ENCODE data around the gene IL10RA. TPM values are rescaled to one million over a fixed set of nuclear protein-coding genes. Genes with fewer than 3 reads are reported as not detected.

IL10RA gene
- total RNA-seq, 1 donor from 2014 or later: 5.0 TPM

GRCh38 chr11:118045191-118045590 is 59.0 kb downstream of the IL10RA start:
- no peaks in the 10 kb centered on the region for H3K9me3 ChIP-seq (replicated peaks)
- no peak overlapping the region for H3K4me3 ChIP-seq
- TF ChIP-seq CTCF (IDR thresholded peaks at IDR 0.05; ENCODE audit: borderline replicate concordance): no peak
- no peak overlapping the region for H3K27ac ChIP-seq (replicated peaks)
- H3K27me3 ChIP-seq (ENCODE audit: low read depth): peaks cover 13% of the 10 kb centered on the region
- no peak for DNase-seq
- peaks cover 6% of the 10 kb centered on the region for H3K4me1 ChIP-seq
- intact Hi-C loops (cut with micrococcal nuclease): no loop called here
- no peaks in the 10 kb centered on the region for H3K36me3 ChIP-seq

DNA sequence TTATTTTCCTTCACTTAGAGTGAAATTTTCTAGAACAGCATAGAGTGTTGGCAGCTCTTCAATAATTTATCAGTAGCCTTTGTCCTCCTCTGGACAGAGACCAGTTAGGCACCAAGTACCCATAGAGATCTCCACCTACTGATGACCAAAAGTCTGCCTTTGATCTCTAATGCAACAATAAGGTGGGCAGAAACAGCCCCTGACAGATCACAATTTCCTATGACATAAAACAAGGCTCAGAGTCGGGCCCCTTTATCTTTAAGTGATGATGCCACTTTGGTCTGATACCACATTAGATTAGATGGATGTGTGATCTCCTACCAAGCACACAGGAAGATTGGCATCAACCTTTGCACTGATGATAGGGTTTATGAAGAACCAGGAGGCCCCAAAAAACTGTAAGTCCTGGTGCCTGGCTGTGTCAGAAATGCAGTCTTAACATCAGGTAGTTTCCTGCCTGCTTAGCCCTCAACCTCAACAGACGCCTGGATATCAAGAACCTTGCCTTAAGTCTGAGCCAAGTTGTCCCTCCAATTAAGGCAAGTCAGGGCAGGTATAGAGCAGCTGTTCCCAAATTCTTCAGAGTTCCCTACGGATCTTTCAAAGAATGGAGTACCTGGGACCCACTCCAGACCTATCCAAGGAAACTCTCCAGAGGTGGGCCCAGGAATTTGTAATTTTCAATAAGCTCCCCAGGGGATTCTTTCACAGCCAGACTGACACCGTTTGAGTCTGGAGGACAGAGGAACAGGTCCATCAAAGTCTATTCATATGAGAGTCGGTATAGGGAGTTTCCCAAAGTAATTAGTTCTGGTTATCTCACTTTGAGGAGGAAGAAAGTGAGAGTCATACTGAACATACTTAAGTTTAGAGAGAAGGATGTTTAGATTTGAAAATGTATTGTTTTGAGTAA is 60.1 kb downstream of the IL10RA start:
- intact Hi-C loops (cut with micrococcal nuclease): no loop called here
- no peak for DNase-seq
- Histone ChIP-seq H3K4me3 (no peak overlapping the region), H3K4me1 (peaks cover 6% of the 10 kb centered on the region), H3K27me3 (ENCODE audit: low read depth) (peaks cover 13% of the 10 kb centered on the region), H3K27ac (replicated peaks) (no peak overlapping the region), H3K36me3 (no peaks in the 10 kb centered on the region), H3K9me3 (replicated peaks) (no peaks in the 10 kb centered on the region)
- no peak for TF ChIP-seq CTCF (IDR thresholded peaks at IDR 0.05; ENCODE audit: borderline replicate concordance)

DNA sequence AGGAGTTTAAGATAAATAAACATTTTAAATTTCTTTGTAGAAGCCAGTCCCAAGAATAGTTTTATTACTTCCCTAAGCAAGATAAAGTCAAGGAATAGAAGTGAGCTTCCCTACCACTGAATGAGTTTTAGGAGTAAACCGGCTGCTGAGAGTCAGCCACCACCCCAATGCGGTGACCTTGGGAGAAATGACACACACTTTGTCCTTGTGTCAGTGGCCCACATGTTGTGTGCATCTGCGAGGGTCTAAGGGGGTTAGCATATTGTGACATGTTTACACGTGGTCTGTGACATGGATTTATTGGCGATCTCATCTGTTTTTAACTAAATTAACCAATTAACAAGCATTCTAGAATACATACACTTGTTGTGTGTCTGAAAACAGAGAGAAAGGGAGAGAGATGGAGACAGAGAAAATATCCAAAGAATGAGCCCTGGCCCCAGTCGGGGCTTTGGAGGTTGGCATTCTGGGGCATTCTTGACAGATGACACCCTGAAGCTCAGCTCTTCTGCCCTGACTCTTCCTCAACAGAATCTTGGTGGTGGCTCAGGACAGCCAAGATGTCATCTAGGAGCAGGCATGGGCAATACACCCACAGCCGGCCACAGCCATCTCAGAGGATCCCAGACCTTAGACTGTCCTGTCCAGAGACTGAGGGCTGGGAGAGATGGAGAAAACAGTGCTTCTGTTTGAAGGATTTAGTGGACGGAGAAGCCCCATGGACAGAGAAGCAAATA is 60.9 kb downstream of the IL10RA start:
- no peak for TF ChIP-seq CTCF (IDR thresholded peaks at IDR 0.05; ENCODE audit: borderline replicate concordance)
- no peak for DNase-seq
- Histone ChIP-seq H3K27me3 (ENCODE audit: low read depth) (peaks cover 9% of the 10 kb centered on the region), H3K27ac (replicated peaks) (no peak overlapping the region), H3K9me3 (replicated peaks) (no peaks in the 10 kb centered on the region), H3K4me1 (peaks cover 6% of the 10 kb centered on the region), H3K36me3 (no peaks in the 10 kb centered on the region), H3K4me3 (no peak overlapping the region)
- intact Hi-C loops (cut with micrococcal nuclease): no loop called here

DNA sequence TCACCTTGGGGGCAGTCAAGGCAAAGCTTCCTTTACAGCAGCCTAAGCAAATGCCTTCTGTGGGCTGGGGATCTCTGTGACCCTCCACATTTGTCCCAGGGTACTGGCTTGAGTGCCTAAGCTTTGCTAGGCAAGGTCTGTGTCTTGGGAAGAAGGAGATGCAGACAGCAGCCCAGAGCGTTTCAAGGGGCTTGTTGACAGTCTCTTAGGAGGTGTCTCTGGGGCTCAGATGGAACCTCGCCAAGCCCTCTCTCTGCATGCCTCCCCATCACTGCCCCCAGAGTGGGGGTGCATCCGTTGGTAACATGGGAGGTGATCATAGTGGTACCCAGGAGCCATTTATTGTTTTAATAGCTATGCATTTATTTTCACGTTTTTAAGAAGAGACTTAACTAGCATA is 61.6 kb downstream of the IL10RA start:
- intact Hi-C loops (cut with micrococcal nuclease): no loop called here
- no peak overlapping the region for H3K27ac ChIP-seq (replicated peaks)
- H3K36me3 ChIP-seq: no peaks in the 10 kb centered on the region
- peaks cover 6% of the 10 kb centered on the region for H3K4me1 ChIP-seq
- TF ChIP-seq CTCF (IDR thresholded peaks at IDR 0.05; ENCODE audit: borderline replicate concordance): no peak
- H3K4me3 ChIP-seq: no peak overlapping the region
- no peak for DNase-seq
- H3K9me3 ChIP-seq (replicated peaks): no peaks in the 10 kb centered on the region
- peaks cover 9% of the 10 kb centered on the region for H3K27me3 ChIP-seq (ENCODE audit: low read depth)

GRCh38 chr11:118048472-118049370 is 62.5 kb downstream of the IL10RA start:
- no peaks in the 10 kb centered on the region for H3K9me3 ChIP-seq (replicated peaks)
- no peak overlapping the region for H3K4me3 ChIP-seq
- DNase-seq: no peak
- no peaks in the 10 kb centered on the region for H3K36me3 ChIP-seq
- intact Hi-C loops (cut with micrococcal nuclease): no loop called here
- H3K27ac ChIP-seq (replicated peaks): no peak overlapping the region
- peaks cover 9% of the 10 kb centered on the region for H3K27me3 ChIP-seq (ENCODE audit: low read depth)
- H3K4me1 ChIP-seq: peaks cover 6% of the 10 kb centered on the region
- TF ChIP-seq CTCF (IDR thresholded peaks at IDR 0.05; ENCODE audit: borderline replicate concordance): no peak

All from left ventricle myocardium inferior (tissue), 1 donor.